ENCODE data around the gene MARCHF11. TPM values are rescaled to one million over a fixed set of nuclear protein-coding genes. Genes with fewer than 3 reads are reported as not detected.

MARCHF11 gene
- total RNA-seq, 1 experiment from 2014 or later = not detected

GRCh38 chr5:16140417-16140816, 39.2 kb downstream of the MARCHF11 start:
- POLR2A ChIA-PET = no interaction called here
- CTCF ChIA-PET = no interaction called here
- in situ Hi-C loops (cut with HindIII; ENCODE audit: low pct_unique_long_range_greater_than_20kb, low sequenced_read_pairs) = no loop called here
- intact Hi-C loops (cut with micrococcal nuclease; ENCODE audit: unreplicated experiment) = no loop called here
- DNase-seq (ENCODE audit: low read depth, low spot score) (no peak), ATAC-seq (no peak)
- no peak for TF ChIP-seq SIN3A (IDR thresholded peaks at IDR 0.05; ENCODE audit: borderline replicate concordance, insufficient read depth, low read depth, low read length)
- TF ChIP-seq, protein P1, sequence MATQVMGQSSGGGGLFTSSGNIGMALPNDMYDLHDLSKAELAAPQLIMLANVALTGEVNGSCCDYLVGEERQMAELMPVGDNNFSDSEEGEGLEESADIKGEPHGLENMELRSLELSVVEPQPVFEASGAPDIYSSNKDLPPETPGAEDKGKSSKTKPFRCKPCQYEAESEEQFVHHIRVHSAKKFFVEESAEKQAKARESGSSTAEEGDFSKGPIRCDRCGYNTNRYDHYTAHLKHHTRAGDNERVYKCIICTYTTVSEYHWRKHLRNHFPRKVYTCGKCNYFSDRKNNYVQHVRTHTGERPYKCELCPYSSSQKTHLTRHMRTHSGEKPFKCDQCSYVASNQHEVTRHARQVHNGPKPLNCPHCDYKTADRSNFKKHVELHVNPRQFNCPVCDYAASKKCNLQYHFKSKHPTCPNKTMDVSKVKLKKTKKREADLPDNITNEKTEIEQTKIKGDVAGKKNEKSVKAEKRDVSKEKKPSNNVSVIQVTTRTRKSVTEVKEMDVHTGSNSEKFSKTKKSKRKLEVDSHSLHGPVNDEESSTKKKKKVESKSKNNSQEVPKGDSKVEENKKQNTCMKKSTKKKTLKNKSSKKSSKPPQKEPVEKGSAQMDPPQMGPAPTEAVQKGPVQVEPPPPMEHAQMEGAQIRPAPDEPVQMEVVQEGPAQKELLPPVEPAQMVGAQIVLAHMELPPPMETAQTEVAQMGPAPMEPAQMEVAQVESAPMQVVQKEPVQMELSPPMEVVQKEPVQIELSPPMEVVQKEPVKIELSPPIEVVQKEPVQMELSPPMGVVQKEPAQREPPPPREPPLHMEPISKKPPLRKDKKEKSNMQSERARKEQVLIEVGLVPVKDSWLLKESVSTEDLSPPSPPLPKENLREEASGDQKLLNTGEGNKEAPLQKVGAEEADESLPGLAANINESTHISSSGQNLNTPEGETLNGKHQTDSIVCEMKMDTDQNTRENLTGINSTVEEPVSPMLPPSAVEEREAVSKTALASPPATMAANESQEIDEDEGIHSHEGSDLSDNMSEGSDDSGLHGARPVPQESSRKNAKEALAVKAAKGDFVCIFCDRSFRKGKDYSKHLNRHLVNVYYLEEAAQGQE (IDR thresholded peaks at IDR 0.05; ENCODE audit: insufficient read depth in 1 of 2, low read depth in 2 of 2, low read length in 1 of 2) = no peak
- no peak for TF ChIP-seq TCF7L2 (IDR thresholded peaks at IDR 0.05; ENCODE audit: low read depth, low read length)
- no peak for TF ChIP-seq CTCF (IDR thresholded peaks at IDR 0.05)
- TF ChIP-seq POLR2AphosphoS5 (IDR thresholded peaks at IDR 0.05; ENCODE audit: low read depth, low read length) = no peak
- H3K27ac ChIP-seq (ENCODE audit: low read length) = no peak overlapping the region
- H3K27me3 ChIP-seq (ENCODE audit: control insufficient read depth, insufficient read depth, low read length) = no peaks in the 10 kb centered on the region
- H3K9me3 ChIP-seq (ENCODE audit: control insufficient read depth, insufficient read depth, low read depth, low read length) = no peaks in the 10 kb centered on the region
- no peak overlapping the region for H3K4me3 ChIP-seq (ENCODE audit: low read depth in 2 of 2, low read length in 2 of 2)
- no peaks in the 10 kb centered on the region for H3K36me3 ChIP-seq (ENCODE audit: control insufficient read depth, insufficient read depth, low read length)
- no peaks in the 10 kb centered on the region for H3K4me1 ChIP-seq (ENCODE audit: control insufficient read depth, insufficient read depth, low read length)
- BruUV-seq (replicated peaks) = no TSS peak

DNA sequence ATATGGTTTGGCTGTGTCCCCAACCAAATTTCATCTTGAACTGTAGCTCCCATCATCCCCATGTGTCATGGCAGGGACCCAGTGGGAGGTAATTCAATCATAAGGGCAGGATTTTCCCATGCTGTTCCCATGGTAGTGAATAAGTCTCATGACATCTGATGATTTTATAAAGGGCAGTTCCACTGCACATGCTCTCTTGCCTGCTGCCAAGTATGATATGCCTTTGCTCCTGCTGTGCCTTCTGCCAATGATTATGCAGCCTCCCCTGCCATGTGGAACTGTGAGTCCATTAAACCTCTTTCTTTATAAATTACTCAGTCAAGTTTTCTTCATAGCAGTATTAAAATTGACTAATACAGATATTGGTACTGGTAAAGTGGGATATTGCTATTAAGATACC, 42.4 kb downstream of the MARCHF11 start:
- TF ChIP-seq, protein P1 (IDR thresholded peaks at IDR 0.05; ENCODE audit: insufficient read depth in 1 of 2, low read depth in 2 of 2, low read length in 1 of 2) = no peak
- TF ChIP-seq SIN3A (IDR thresholded peaks at IDR 0.05; ENCODE audit: borderline replicate concordance, insufficient read depth, low read depth, low read length) (no peak), CTCF (IDR thresholded peaks at IDR 0.05) (no peak), POLR2AphosphoS5 (IDR thresholded peaks at IDR 0.05; ENCODE audit: low read depth, low read length) (no peak), TCF7L2 (IDR thresholded peaks at IDR 0.05; ENCODE audit: low read depth, low read length) (no peak)
- ChIA-PET POLR2A (no interaction called here), CTCF (no interaction called here)
- no peak for DNase-seq (ENCODE audit: low read depth, low spot score)
- H3K27ac ChIP-seq (ENCODE audit: low read length) = no peak overlapping the region
- H3K4me1 ChIP-seq (ENCODE audit: control insufficient read depth, insufficient read depth, low read length) = no peaks in the 10 kb centered on the region
- H3K4me3 ChIP-seq (ENCODE audit: low read depth in 2 of 2, low read length in 2 of 2) = no peak overlapping the region
- no TSS peak for BruUV-seq (replicated peaks)
- no peaks in the 10 kb centered on the region for H3K27me3 ChIP-seq (ENCODE audit: control insufficient read depth, insufficient read depth, low read length)
- in situ Hi-C loops (cut with HindIII; ENCODE audit: low pct_unique_long_range_greater_than_20kb, low sequenced_read_pairs) (no loop called here), intact Hi-C loops (cut with micrococcal nuclease; ENCODE audit: unreplicated experiment) (no loop called here)
- no peaks in the 10 kb centered on the region for H3K9me3 ChIP-seq (ENCODE audit: control insufficient read depth, insufficient read depth, low read depth, low read length)
- no peak for ATAC-seq
- no peaks in the 10 kb centered on the region for H3K36me3 ChIP-seq (ENCODE audit: control insufficient read depth, insufficient read depth, low read length)

Measured in Panc1 (cell line).